GM21529 (cell line): ENCODE data around the gene GID8.
"Not testable (repeated sequence)": the region's sequence is repeated elsewhere in the genome, so short reads cannot be mapped to it uniquely, and the experiment has no call there.

Source experiments
- ATAC-seq: cut with Tn5 transposase; IDR thresholded peaks from one replicate; pipeline ENCODE4 v1.9.1; 2021; ENCODE audit not compliant: unreplicated experiment

The GID8 gene

DNA sequence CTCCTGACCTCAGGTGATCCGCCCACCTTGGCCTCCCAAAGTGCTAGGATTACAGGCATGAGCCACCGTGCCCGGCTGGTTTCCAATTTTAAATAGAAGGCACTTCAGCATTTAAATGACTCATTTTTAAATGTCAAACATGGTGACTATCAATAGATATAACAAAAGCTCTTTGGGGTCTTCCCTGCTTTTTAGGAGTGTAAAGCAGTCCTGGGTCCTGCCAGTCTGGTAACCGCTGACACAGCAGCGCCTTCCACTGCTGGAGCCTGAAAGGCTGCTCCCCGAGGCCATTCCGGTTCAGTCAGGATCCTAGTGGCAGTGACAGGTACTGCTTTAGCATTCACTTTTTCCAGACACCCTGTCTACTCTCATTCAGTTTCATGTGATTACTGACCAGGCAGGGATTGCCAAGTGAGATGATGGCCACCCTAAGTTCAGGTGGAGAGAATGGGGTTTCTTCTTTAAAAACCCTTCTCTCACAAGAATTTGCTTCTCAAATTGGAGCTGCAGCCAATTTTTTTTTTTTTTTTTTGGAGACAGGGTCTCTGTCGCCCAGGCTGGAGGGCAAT is 16.7 kb upstream of the GID8 start:
- ATAC-seq = no peak

DNA sequence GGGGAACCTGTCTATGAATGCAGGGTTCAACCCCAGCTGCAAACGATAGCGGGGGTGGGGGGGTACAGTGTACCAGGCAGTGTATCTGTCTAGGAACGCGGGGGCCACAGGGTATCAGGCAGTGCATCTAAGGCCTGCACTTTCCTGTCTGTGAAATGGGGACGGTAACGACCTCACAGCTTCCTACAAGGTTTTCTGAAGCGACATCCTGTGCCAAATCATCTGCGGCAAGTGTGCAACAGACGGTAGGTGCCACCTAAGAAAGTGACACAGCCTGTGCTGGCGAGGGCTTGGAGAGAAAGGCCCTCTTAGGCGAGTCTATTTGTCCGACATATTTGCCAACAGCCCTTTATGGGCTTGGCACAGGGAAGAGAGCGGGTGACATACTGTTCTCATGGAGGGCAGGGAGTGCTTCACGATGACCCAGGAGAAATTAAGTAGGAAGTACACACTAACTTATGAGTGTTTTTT is 15.5 kb upstream of the GID8 start:
- ATAC-seq = no peak

DNA sequence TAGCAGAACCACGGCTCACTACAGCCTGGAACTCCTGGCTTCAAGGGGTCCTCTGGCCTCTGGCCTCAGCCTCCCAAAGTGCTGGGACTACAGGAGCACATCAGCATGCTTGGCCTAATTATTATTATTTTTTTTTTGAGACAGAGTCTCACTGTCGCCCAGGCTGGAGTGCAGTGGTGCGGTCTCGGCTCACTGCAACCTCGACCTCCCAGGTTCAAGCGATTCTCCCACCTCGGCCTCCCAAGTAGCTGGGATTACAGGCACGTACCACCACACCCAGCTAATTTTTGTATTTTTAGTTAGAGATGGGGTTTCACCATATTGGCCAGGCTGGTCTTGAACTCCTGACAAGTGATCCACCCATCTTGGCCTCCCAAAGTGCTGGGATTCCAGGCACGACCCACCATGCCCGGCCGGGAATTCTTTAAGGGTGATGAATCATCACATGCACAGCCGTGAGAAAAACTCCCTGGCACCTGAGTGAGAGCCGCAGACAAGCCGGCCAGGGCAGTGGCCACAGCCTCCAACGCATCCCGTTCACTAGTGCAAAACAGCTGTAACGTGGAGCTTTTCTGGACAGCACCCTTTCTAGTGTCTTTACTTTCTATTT is 14.8 kb upstream of the GID8 start:
- ATAC-seq = not testable (repeated sequence)

DNA sequence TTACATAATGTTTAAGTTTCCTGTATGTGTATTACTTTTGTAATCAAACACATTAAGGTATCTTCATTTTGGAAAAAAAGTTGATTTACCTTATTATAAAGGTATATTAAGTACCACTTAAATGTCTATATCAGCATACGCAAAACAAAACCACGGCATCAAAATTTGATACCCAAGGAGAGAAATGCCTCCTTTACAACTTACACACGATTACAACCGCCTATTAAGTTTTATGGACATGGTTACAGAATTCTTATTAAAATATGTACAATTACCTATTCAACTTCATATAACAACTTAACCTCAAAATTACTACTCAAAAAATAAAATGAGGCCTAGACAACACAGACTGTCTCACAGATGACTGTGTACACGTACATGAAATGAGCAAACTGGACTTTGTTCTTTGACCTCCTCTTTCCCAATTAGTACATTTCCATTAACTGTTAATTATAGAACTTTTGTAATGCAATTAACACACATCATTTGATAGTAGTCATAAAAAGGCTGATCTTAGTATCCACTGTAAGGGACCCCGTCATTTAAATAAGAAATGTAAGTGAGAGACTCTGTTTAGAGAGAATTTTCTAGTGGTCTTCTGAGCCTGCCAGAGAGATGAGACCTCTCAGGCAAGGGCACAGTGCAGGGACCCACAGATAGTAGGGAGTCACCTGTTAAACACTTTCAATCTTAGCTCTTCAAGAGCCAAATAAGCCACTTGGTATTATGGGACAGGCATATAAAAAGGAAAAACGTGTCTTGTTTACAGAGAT is 14.1 kb upstream of the GID8 start:
- no peak for ATAC-seq

DNA sequence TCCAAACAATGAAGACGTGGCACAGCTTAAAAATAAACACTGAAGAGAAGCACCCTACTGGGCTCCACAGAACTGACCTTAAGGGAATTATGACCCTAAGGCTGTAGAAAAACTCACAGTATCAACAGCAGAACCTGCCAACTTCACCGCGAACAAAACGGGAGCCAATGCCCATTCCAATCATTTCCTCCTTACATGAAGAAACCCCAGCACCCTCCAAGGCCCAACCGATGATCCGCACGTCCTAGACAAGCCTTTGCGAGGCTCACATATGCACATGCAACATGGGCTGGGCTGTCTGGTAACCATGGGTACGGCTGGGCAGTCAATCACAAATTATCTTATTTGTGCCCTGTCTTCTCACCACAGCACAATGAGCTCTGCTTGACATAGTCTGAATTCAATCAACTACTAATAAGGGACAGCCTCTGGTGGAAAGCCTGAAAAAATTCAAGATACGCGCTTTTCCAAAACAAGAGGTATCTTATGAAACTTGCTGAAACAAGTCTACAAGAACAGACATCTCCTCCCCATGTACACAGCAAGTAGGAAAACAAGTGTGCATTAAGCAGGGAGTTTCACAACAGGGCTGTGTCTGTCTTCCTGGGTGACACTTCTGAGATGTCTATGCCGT is 13.4 kb upstream of the GID8 start:
- no peak for ATAC-seq

DNA sequence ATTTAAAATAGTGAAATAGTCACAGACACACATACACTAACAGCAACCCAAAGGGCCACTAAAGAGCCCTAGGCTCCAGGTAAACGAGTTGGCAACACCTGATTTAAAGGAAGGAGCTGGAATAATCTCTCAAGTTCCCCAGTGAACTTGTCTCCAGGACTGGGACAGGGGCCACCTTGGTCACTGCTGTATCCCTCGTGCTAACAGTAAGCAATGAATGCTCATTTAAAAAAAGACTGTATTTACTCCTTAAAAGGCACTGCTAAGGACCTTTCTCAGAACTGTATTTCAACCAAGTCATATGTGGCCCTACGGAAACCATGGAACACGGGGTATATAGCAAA is 12.9 kb upstream of the GID8 start:
- ATAC-seq = no peak

DNA sequence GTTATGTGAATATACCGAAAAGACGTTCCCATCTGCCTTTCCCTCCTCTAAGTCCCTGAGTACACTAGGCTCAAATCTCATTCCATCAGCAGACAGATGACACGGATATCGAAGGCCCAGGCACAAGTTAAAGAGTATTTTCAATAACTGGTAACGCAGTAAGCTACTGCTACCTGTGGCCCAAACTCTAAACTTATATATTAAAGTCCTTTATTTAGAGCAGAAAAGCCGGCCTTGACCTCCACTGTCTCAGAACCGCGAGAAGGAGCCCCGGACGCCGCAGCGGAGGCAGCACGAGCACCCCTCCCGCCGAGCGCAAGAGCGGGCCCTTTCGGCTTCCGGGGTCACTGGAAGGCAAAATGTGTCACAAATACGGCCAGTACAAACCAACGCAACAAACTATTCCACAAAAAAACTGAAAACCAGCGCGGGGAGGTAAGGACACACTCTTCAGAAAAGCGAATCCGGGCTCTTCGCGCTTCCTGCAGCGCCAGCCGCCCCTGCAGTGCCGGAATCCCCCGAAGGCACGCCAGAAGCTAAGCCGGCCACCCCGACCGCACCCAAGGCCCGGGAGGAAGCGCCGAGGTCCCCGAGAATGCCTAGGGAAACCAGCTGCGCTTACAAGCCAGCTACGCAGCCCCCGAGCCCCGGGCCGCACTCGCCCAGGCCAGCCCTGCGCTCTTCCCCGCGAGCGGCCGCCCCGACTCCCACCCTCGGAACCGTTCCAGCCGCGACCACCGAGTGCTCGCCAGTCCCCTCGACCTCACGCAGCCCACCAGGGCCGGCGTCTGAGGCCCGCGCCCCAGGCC is 12.3 kb upstream of the GID8 start:
- peak; percentile 12 for ATAC-seq

DNA sequence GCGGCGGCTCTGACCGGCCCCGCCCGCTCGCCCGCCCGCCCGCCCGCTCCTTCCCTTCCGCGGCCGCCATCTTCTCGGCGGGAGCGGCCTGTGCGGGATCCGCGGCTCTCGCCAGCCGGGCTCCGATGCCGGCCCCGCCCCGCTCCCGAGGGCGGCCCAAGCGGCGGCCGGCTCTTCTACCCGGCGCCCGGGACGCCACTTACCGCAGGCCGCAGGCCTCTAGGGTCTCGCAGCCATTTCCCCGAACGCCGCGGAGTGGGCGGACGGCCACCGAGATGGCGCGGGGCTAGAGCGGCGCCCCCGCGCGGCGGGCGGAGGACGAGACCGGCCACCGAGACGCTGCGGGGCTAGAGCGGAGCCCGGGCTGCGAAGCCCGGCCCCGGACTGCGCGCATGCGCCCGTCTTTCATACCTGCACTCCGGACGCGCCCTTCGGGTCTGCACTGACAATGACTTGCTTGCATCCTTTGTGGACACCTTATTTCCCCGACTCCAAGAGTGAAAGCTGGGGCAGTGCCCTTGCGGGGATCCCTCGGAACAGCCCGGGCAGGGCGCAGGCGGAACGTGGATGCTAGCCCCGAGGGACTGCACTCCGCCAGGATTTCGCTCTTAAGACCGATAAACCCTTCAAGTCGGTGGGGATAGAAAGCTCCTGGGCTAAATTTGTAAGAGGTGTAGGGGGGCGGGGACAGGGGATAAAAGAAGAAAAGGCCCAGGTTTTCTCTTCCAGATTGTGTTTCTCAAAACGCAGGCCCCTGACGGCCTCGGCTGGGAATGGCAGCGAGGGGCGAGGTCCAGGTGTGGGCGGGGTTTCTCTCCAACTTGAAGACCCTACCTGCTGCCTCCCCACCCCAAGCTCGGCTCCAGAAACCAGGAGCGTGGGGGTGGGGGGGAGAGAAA is 11.5 kb upstream of the GID8 start, which contains the start of gene DIDO1:
Gene DIDO1 (minus strand): TSS at position 277 of the 899 bp plus-strand sequence.
- peak; percentile 71 for ATAC-seq

DNA sequence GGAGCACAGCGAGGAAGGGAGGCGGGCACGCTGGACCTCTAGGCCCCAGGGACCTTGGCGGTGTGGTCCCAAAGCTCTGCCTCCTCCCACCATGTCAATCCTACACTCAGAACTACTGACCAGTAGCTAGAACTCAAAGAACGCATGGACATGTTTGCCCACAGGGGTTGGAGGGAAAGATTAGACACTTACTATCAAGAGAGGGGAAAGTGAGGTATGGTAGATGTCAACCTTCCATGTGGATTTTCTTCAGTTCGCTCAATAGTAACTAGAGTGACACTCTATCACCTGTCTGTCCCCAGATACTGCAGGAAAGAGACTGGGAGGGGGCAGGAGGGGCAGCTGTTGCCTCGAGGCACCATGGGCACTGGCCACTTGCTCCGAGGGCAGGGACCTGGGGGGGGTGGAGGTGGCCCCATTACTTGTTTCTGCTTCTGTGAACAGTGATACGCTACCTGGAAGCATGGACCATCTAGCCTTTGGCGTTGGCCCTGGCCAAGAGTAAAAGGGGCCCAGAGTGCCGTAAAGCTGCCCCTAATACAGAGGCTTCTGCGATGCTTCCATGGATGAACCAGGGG is 10.7 kb upstream of the GID8 start:
- no peak for ATAC-seq

DNA sequence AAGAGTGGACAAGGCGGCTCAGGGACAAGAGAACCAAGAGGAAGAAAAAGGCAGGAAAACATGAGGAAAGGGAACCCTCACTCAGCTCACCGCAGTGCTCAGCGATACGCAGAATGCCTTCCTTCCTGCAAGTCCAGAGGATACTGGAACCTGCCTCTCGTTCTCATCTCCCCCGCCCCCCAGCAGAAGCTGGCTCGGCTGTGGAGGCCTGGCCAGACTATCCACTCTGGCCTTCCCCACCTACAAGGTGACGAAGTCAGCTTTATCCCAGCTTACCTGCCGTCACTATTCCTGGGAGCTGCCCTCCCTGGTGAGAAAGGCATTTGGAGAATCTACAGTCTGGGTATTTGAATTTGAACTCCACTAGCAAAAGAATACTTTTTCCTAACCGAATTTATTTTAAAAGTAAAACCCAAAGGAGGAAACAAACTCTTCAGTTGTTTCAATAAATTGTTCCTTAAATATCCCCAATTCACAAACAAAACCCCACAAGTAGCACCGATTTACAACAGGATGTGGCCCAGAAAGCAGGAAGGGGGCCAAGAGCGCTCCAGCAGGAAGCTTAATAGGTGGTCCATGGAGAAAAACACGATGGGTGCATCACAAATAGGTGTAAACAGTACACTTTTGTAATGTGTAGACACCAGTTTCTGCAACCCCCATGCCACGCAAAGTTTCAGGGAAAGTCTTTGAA is 9.6 kb upstream of the GID8 start:
- no peak for ATAC-seq

DNA sequence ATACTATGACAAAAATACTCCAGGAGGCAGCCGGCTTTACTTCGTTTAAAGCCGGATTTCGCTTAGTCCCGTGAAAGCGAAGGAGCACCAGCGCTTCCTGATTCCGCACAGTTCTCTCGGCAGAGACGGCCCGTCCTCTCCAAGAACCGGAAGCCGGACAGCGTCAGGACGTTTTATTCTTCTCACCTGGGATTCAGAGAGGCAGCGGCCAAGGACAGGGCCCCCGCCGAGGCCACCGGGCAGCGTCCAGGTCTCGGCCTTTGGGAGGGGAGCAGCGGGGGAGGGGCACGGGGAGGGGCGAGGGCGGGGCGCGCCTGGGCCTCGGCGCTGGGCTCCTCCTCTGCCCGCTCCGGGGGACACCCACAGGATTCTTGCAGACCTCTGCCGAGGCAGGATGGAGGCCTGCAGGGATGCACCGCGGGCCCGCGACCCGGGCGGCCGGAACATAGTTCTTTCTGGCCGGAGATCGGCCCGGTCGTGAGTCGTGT is 8.9 kb upstream of the GID8 start:
- no peak for ATAC-seq

DNA sequence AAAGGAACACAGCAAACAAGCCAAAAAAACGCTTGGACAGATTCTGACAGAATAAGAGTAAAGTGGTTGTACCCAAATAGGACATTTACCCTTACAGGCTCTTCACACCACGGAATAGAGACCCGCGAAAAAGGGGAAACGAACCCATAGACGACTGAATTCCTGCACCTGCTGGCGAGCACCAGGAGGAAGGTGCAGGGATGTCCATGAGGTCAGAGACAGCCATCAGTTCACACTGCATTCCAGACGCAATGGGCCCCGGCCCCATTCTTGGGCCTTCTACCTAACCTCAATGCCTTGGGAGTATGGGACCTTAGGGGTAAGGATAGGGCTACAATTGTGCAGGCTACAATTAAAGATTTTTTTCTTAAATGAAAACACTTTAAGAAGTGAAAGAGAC is 6.5 kb upstream of the GID8 start:
- ATAC-seq = no peak

DNA sequence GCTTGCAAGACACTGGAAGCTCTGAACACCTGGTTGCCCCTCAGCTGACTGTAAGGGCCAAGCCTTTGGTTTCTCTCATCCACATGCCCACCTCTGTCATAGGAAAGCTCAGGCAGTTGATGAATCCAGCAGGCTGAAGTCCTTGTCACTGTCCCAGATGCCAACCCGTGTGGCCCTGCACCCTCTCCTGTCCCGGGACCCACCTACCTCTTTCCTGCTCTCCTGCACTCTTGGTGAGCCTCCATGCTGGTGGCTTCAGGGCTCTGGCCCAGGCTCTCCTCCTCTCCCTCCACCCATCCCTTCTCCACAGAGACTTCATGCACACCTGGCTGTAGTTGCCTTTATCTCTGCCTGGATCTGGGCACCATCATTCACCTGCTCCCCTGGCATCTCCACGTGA is 4.0 kb upstream of the GID8 start:
- ATAC-seq = no peak

DNA sequence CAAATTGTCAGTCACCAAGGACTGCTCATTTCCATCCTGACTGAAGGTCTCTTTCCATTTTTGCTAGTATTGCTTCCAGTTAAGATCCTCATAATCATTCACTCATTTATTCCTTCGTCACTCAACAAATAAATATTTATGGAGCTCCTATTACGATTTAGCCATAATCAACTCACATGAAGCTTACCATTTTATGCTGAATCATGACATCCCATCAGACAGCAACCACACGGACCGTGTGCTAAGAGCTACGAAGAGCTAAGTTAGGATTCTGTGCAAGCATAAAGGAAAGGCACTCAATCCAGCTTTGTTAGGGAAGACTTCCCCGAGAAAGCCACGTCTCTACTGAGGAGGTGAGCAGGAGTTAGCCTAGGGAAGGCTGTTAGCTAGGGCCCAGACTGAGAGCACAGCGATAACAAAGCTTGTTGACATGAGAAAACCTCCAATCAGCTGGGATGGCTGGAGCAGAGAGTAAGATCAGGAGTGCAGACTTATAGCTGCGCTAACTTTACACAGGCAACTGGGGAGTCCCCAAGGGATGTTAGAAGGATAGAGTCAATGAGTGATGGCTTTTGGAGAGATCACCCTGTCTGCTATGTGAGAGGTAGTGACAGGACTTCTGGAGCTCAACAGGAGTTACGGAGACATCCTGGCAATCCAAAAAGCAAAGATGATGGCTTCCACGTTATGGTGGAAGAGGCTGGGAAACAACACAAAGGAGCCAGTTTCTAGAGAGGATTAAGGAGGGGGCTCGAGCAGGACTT is 2.6 kb upstream of the GID8 start:
- ATAC-seq = no peak

DNA sequence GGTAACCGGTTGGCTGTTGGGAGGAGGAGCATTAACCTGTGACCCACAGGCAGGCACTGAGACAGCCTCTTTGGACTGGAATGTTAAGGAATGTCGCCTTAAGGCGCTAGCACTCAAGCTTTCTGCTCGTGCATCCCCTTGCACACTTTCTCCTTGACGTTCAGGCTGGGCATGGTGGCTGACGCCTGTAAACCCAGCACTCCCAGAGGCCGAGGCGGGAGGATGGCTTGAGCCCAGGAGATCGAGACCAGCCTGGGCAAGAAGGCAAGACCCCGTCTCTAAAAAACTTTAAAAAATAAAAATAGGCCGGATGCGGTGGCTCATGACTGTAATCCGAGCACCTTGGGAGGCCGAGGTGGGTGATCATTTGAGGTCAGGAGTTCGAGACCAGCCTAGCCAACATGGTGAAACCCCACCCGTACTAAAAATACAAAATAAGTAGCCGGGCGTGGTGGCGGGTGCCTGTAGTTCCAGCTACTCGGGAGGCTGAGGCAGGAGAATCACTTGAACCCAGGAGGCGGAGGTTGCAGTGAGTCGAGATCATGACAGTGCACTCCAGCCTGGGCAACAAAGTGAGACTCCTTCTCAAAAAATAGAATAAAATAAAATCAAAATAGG is 1.9 kb upstream of the GID8 start:
- no peak for ATAC-seq

DNA sequence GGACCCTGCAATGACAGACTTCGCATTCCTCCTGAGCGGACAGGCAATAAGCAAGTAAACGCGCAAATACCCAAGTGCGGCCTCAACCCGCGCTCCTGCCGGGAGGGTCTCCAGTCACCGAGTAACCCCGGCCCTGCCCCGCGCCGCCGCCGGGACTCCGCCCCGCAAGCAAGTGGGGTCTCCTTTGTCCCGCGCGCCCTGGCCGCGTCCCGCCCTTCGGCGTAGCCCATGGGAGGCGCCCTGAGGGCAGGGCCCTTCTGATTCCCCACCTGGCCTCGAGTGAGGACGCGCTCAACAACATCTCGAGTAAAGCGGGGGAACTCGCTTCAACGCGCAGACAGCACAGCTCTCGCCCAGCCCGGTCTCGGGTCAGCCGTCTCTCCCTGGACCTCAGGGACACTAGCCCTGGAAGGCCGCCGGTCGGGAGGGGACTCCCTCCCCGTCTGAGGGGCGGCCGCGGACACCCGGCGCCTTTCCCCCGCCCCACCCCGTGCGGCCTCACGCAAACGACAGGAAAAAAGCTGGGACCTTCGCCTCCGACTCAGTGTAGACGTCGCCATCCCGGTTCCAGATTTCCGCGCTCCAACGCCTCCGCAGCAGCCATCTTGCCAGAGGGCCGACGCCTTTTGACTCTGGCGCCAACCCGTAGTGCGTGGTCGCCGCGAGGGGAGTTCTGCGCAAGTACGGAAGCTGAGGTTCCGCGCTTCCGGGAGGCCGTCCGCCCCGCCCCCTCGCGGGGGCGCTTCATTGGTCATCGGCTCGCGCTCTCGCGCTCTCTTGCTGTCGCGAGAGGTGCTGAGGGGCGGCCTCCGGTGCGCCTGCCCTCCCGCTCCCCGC is 461 bp upstream of the GID8 start:
- peak; percentile 75 for ATAC-seq

DNA sequence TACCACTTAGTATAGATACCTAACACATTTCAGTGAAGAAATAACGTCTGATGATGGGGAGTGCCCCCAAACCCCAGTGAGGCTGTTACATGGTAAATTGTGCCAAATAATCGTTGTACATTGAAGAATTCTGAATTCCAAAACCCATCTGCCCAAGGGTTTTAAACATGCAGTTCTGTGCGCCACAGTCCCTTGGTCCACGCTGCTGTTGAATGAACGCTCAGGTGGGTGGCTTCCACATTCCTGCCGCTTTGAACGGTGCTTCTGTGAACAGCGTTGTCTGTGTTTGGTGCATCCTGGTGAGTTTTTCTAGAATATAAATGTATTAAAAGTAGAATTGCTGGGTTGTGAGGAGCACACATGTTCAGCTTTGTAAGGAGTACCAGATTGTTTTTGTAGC is 2.9 kb downstream of the GID8 start:
- no peak for ATAC-seq
